Fibroblast of lung (primary cell): ENCODE results near the gene PFKFB3.

Experiments used
- CTCF ChIP-seq, 2 donors: IDR thresholded peaks in 1 of 2; conservative IDR thresholded peaks in 1 of 2; 1 replicate in 1 of 2; 2 replicates in 1 of 2; pipeline ENCODE4 v1.5.1; 2011 to 2012; ENCODE audit warnings: low read length in 2 of 2, control low read depth in 1 of 2, inconsistent platforms in 1 of 2, low read depth in 1 of 2, mild to moderate bottlenecking in 1 of 2
- EZH2 ChIP-seq: IDR thresholded peaks from 2 replicates; pipeline ENCODE4 v1.5.1; 2012; ENCODE audit warnings: low read length, control low read depth, mild to moderate bottlenecking; ENCODE audit errors: missing control alignments

GRCh38 chr10:6211341-6211670, 8.6 kb downstream of the PFKFB3 start:
- no peak for TF ChIP-seq CTCF (conservative IDR thresholded peaks at IDR 0.05 in 1 of 2, IDR thresholded peaks at IDR 0.05 in 1 of 2; ENCODE audit: low read depth in 1 of 2, low read length in 2 of 2)
- no peak for TF ChIP-seq EZH2
